C4-2B (cell line): ENCODE results near the gene NAT16.

Experiments used
- H3K27ac ChIP-seq: fragments of 450-650 bp; 2 replicates; pipeline ENCODE4 v1.5.1; 2017
- CTCF ChIP-seq: fragments of 450-650 bp; conservative IDR thresholded peaks from 2 replicates; pipeline ENCODE4 v1.5.1; 2017; ENCODE audit warnings: mild to moderate bottlenecking
- ZFX ChIP-seq: fragments of 450-650 bp; IDR thresholded peaks from 2 replicates; pipeline ENCODE4 v1.6.1; 2017

NAT16 gene

DNA sequence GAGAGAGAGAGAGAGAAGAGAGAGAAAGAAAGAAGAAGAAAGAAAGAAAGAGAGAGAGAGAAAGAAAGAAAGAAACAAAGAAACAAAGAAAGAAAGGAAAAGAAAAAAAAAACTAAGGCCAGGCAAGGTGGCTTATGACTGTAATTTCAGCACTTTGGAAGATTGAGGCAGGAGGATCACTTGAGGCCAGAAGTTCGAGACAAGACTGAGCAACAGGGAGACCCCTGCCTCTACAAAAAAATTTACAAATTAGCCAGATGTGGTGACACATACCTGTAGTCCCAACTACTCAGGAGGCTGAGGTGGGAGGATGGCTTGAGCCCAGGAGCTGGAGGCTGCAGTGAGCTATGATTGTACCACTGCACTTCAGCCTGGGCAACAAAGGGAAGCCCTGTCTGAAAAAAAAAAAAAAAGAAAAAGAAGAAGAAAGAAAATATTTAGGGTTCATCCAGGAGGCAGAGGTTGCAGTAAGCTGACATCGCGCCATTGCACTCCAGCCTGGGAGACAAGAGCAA, 50.4 kb downstream of the NAT16 start:
- TF ChIP-seq CTCF (no peak), ZFX (no peak)

GRCh38 chr7:101128040-101128834, 51.9 kb downstream of the NAT16 start:
- TF ChIP-seq CTCF (no peak), ZFX (no peak)

More for the DNA sequence above, 50.4 kb downstream of the NAT16 start:
- H3K27ac ChIP-seq = no peak overlapping the region

GRCh38 chr7:101127460-101128039, 52.5 kb downstream of the NAT16 start:
- TF ChIP-seq ZFX (no peak), CTCF (no peak)
- no peak overlapping the region for H3K27ac ChIP-seq

More at GRCh38 chr7:101128040-101128834, 51.9 kb downstream of the NAT16 start:
- H3K27ac ChIP-seq = no peak overlapping the region

- no peak within 1 kb of the TSS for H3K27ac ChIP-seq
Measured at GRCh38 chr7:101126651-101127459, 53.2 kb downstream of the NAT16 start, which contains the start of gene SERPINE1. Gene SERPINE1, plus strand, starts transcription at chr7:101127104. Its CDS starts 1,290 bp downstream, at chr7:101128394.

GRCh38 chr7:101125989-101126650, 54.0 kb downstream of the NAT16 start:
- no peak for TF ChIP-seq ZFX
- TF ChIP-seq CTCF = no peak
- no peak overlapping the region for H3K27ac ChIP-seq

More at GRCh38 chr7:101126651-101127459, 53.2 kb downstream of the NAT16 start, which contains the start of gene SERPINE1:
- TF ChIP-seq CTCF = no peak

DNA sequence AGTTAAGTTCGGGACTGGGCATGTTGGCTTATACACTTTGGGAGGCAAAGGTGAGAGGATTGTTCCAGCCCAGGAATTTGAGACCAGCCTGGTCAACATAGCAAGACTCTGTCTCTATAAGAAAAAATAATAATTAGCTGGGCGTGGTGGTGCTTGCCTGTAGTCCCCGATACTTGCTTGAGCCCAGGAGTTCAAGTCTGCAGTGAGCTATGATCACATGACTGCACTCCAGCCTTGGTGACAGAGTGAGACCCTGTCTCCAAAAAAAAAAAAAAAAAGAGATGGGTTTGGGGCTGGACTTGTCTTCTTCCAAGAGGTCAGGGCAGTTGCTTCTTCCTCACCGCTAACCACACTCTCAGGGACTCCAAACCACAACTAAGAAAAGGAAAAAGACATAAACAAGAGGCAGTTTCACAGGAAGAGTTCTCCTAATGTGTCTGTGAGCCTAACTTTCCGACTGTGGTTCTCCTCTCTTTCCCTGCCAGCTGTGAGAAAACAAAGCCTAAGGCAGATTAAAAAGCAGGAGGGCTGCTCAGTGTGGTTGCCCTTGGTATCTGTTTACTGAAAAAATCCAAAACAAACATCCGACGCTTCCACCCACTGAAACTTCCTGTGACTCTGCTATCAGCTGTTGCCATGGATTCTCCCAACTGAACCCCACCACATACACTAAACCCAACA, 55.6 kb downstream of the NAT16 start:
- no peak overlapping the region for H3K27ac ChIP-seq
- TF ChIP-seq CTCF (no peak), ZFX (no peak)
